HCT116 (cell line): ENCODE measurements around the gene PIP4K2A. TPM values are rescaled to one million over a fixed set of nuclear protein-coding genes. Genes with fewer than 3 reads are reported as not detected.

Experiments used
- ATAC-seq: fragments of 200-7000 bp; cut with Tn5 transposase; 2 replicates; pipeline ENCODE4 v1.9.1; 2020; ENCODE audit warnings: mild to moderate bottlenecking, moderate library complexity
- BruUV-seq: library from RNA; stranded (reverse); fragments of 400-500 nt; replicated peaks from 2 replicates; lab custom pipeline; 2021; lab: Mats Ljungman, UMichigan
- CTCF ChIA-PET: fragments of 300-600 bp; sonication (Branson Sonifier 250); formaldehyde crosslinking; loops from one replicate; lab custom pipeline; 2021; ENCODE audit warnings: antibody characterized with exemption; lab: Charles Lee
- POLR2A ChIA-PET: fragments of 300-600, 350-600 bp; sonication (Branson Sonifier 250); formaldehyde crosslinking; loops from one replicate; lab custom pipeline; 2021; ENCODE audit warnings: antibody characterized with exemption; lab: Charles Lee
- RAD21 ChIA-PET, 2 experiments: fragments of 300-600 bp; sonication (Branson Sonifier 250); formaldehyde crosslinking; loops; one replicate each; lab custom pipeline; 2023; ENCODE audit warnings: low total read pairs in 2 of 2; ENCODE audit not compliant: uncharacterized antibody in 2 of 2, unreplicated experiment in 2 of 2, low non-redundant PET in 1 of 2; lab: Charles Lee
- DNase-seq: peaks from one replicate; pipeline ENCODE4 v3.0.0-alpha.2; 2010; ENCODE audit warnings: low read depth, low spot score
- H2AFZ ChIP-seq: fragments of 200-600 bp; shearing (Covaris generic), sonication (generic); 2 replicates; pipeline ENCODE4 v1.6.1; 2017; ENCODE audit warnings: low read depth, mixed run types, mixed read lengths, antibody characterized with exemption, low read length; ENCODE audit not compliant: poor library complexity, severe bottlenecking
- H3K27ac ChIP-seq: 2 replicates; pipeline ENCODE4 v1.5.1; 2012; ENCODE audit warnings: low read depth, low read length
- H3K27me3 ChIP-seq: fragments of 200-600 bp; sonication (generic); 2 replicates; pipeline ENCODE4 v1.6.1; 2016; ENCODE audit warnings: mixed run types, low read length, mixed read lengths; ENCODE audit not compliant: insufficient read depth
- H3K36me3 ChIP-seq, 2 experiments: fragments of 200-500 bp in 1 of 2; fragments of 200-600 bp in 1 of 2; sonication (Bioruptor generic) in 1 of 2; sonication (generic) in 1 of 2; 2 replicates each; pipeline versions ENCODE4 v1.5.1 to v1.6.1; 2014 to 2016; ENCODE audit warnings: low read length in 2 of 2, inconsistent platforms in 1 of 2, mixed read lengths in 1 of 2, mixed run types in 1 of 2; ENCODE audit not compliant: insufficient read depth in 2 of 2, control insufficient read depth in 1 of 2
- H3K4me1 ChIP-seq, 2 experiments: fragments of 200-600 bp in 1 of 2; sonication (generic) in 1 of 2; 2 replicates each; pipeline versions ENCODE4 v1.5.1 to v1.6.1; 2012 to 2017; ENCODE audit warnings: low read length in 2 of 2, inconsistent platforms in 1 of 2, mild to moderate bottlenecking in 1 of 2, mixed read lengths in 1 of 2, mixed run types in 1 of 2, moderate library complexity in 1 of 2; ENCODE audit not compliant: insufficient read depth in 2 of 2, control insufficient read depth in 1 of 2
- H3K4me2 ChIP-seq: fragments of 200-600 bp; sonication (generic); 2 replicates; pipeline ENCODE4 v1.6.1; 2017; ENCODE audit warnings: mixed run types, low read length, mixed read lengths
- H3K4me3 ChIP-seq, 2 experiments: fragments of 200-600 bp in 1 of 2; sonication (generic) in 1 of 2; replicated peaks in 1 of 2; 2 replicates each; pipeline ENCODE4 v1.5.1; 2011 to 2016; ENCODE audit warnings: low read length in 2 of 2, control low read depth in 1 of 2, low read depth in 1 of 2, mild to moderate bottlenecking in 1 of 2, mixed read lengths in 1 of 2, mixed run types in 1 of 2
- H3K79me2 ChIP-seq: fragments of 200-600 bp; sonication (generic); 2 replicates; pipeline ENCODE4 v1.6.1; 2017; ENCODE audit warnings: mild to moderate bottlenecking, mixed run types, low read length, moderate library complexity, mixed read lengths; ENCODE audit not compliant: insufficient read depth
- H3K9ac ChIP-seq: fragments of 200-600 bp; sonication (generic); 2 replicates; pipeline ENCODE4 v1.6.1; 2016; ENCODE audit warnings: low read length, mixed read lengths
- H3K9me2 ChIP-seq: fragments of 200-600 bp; sonication (generic), shearing (Covaris generic); 2 replicates; pipeline ENCODE4 v1.6.1; 2017; ENCODE audit warnings: mixed run types, mild to moderate bottlenecking, moderate library complexity; ENCODE audit not compliant: insufficient read depth
- H3K9me3 ChIP-seq, 2 experiments: fragments of 200-500 bp in 1 of 2; fragments of 200-600 bp in 1 of 2; sonication (Bioruptor generic) in 1 of 2; sonication (generic) in 1 of 2; 2 replicates each; pipeline ENCODE4 v1.6.1; 2014 to 2017; ENCODE audit warnings: low read length in 2 of 2, mixed read lengths in 2 of 2, inconsistent platforms in 1 of 2, low read depth in 1 of 2, mild to moderate bottlenecking in 1 of 2, mixed run types in 1 of 2, moderate library complexity in 1 of 2; ENCODE audit not compliant: control insufficient read depth in 1 of 2, insufficient read depth in 1 of 2
- H4K20me1 ChIP-seq: fragments of 200-600 bp; sonication (generic), shearing (Covaris generic); 2 replicates; pipeline ENCODE4 v1.6.1; 2017; ENCODE audit warnings: mixed run types, mild to moderate bottlenecking, moderate library complexity; ENCODE audit not compliant: insufficient read depth
- EGR1 ChIP-seq: IDR thresholded peaks from 2 replicates; pipeline ENCODE4 v1.6.1; 2012; ENCODE audit warnings: low read depth
- RAD21 ChIP-seq: IDR thresholded peaks from 2 replicates; pipeline ENCODE4 v1.6.1; 2012; ENCODE audit warnings: low read depth, mild to moderate bottlenecking
- SIN3A ChIP-seq: IDR thresholded peaks from 2 replicates; pipeline ENCODE4 v1.6.1; 2012; ENCODE audit warnings: low read depth
- ZFX ChIP-seq: fragments of 450-650 bp; IDR thresholded peaks from 2 replicates; pipeline ENCODE4 v1.6.1; 2017
- intact Hi-C: fragments of 100-400 bp; cut with micrococcal nuclease; formaldehyde crosslinking; loops from 2 replicates; pipeline ENCODE4 v1.10.0; 2022
- total RNA-seq: library from RNA; stranded (reverse); gene quantifications from one replicate; pipeline ENCODE4 v1.2.1, GENCODE V29; 2021; ENCODE audit not compliant: unreplicated experiment

PIP4K2A gene
- total RNA-seq, 1 experiment from 2014 or later: 41.9 TPM

GRCh38 chr10:22697800-22698199, 16.6 kb downstream of the PIP4K2A start:
- BruUV-seq: no TSS peak
- Histone ChIP-seq H3K36me3 (no peaks in the 10 kb centered on the region), H3K4me1 (peaks cover 0 to 34% of the 10 kb centered on the region in 2 experiments; a peak in 2 of 4 replicates), H3K27ac (no peak overlapping the region), H3K4me3 (no peak overlapping the region), H3K9ac (no peak overlapping the region), H3K27me3 (no peaks in the 10 kb centered on the region), H3K9me3 (peaks cover 0 to under 1% of the 10 kb centered on the region in 2 experiments; a peak in 1 of 4 replicates), H3K79me2 (peaks cover 100% of the 10 kb centered on the region), H3K9me2 (no peaks in the 10 kb centered on the region), H3K4me2 (no peak overlapping the region), H2AFZ (no peak overlapping the region), H4K20me1 (no peaks in the 10 kb centered on the region; the same call in 1 of the 2 replicates)
- DNase-seq (no peak), ATAC-seq (no peak)
- ChIA-PET POLR2A (no interaction called here), CTCF (no interaction called here), RAD21 (no interaction called here)
- TF ChIP-seq RAD21: no peak
- no peak for TF ChIP-seq EGR1
- no peak for TF ChIP-seq SIN3A
- intact Hi-C loops: no loop called here

- ChIA-PET POLR2A (no interaction called here), RAD21 (interaction anchor here in 1 of 2 experiments (0.6 kb wide), 1 partner anchor 14 kb away, joined by 3 read pairs; no protein-coding TSS in a partner anchor), CTCF (no interaction called here)
- Histone ChIP-seq H3K79me2 (peaks cover 100% of the 10 kb centered on the region), H3K4me1 (peaks cover 0 to 34% of the 10 kb centered on the region in 2 experiments; a peak in 2 of 4 replicates), H3K4me3 (no peak overlapping the region), H3K27me3 (no peaks in the 10 kb centered on the region), H3K9me3 (peaks cover 0 to 3% of the 10 kb centered on the region in 2 experiments; a peak in 1 of 4 replicates), H3K36me3 (no peaks in the 10 kb centered on the region), H3K9me2 (no peaks in the 10 kb centered on the region), H3K27ac (no peak overlapping the region), H4K20me1 (no peaks in the 10 kb centered on the region; the same call in 1 of the 2 replicates), H3K4me2 (no peak overlapping the region), H2AFZ (no peak overlapping the region), H3K9ac (no peak overlapping the region)
- no peak for TF ChIP-seq ZFX
- intact Hi-C loops: no loop called here
- no peak for ATAC-seq
- DNase-seq: no peak
- BruUV-seq: no TSS peak
Observed at GRCh38 chr10:22697101-22697500, 17.3 kb downstream of the PIP4K2A start.
